ENCODE results near the gene OR5AN1.
"Not testable (repeated sequence)": the region's sequence is repeated elsewhere in the genome, so short reads cannot be mapped to it uniquely, and the experiment has no call there.

Gene OR5AN1, protein sequence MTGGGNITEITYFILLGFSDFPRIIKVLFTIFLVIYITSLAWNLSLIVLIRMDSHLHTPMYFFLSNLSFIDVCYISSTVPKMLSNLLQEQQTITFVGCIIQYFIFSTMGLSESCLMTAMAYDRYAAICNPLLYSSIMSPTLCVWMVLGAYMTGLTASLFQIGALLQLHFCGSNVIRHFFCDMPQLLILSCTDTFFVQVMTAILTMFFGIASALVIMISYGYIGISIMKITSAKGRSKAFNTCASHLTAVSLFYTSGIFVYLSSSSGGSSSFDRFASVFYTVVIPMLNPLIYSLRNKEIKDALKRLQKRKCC

DNA sequence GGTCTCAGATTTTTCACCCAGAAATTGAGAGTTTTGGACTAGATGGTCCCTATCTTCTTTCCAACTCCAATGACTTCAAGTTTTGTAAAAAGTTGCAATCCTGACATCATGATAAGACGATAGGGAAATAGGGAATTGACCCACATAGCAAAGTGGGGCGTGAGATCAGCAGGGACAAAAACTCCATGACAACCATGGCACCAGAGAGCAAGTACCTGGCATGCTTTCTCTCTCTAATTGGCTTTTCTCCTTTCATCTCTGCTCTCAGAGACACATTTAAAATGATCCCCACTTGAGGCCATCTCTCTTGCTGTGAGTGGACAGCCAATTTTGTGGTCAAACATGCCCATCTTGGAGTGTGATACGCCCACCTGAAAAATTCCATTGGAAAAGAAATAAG is at the start of gene OR5AN1:
Gene OR5AN1 (plus strand): TSS at position 301 of the 400 bp plus-strand sequence. CDS start 5,564 bp downstream, outside the sequence.
- no peak for DNase-seq (ENCODE audit: extremely low read depth, low read depth)
- H3K4me3 ChIP-seq (replicated peaks; ENCODE audit: low read depth, low read length), result no peak within 1 kb of the TSS
- TF ChIP-seq, protein P1, sequence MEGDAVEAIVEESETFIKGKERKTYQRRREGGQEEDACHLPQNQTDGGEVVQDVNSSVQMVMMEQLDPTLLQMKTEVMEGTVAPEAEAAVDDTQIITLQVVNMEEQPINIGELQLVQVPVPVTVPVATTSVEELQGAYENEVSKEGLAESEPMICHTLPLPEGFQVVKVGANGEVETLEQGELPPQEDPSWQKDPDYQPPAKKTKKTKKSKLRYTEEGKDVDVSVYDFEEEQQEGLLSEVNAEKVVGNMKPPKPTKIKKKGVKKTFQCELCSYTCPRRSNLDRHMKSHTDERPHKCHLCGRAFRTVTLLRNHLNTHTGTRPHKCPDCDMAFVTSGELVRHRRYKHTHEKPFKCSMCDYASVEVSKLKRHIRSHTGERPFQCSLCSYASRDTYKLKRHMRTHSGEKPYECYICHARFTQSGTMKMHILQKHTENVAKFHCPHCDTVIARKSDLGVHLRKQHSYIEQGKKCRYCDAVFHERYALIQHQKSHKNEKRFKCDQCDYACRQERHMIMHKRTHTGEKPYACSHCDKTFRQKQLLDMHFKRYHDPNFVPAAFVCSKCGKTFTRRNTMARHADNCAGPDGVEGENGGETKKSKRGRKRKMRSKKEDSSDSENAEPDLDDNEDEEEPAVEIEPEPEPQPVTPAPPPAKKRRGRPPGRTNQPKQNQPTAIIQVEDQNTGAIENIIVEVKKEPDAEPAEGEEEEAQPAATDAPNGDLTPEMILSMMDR (IDR thresholded peaks at IDR 0.05; ENCODE audit: low read depth, low read length, missing control alignments), result no peak

DNA sequence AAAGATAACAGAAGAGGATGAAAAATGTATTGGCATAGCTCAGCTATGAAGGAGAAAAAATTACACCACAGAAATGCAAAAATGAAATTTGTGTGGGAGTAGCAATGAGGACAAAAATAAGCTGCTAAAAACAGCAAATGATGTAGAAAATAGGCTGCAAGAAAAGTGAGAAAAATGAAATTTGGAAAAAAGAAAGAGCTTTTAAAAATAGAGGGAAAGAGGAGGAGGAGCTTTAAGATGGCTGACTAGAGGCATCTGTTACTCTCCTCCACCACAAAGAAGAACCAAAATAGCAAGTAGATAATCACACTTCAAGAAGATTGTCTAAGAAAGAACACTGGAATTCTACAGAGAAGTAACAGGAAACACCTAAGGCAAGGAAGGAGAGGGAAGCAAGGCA is 23.7 kb upstream of the OR5AN1 start:
- DNase-seq (ENCODE audit: extremely low read depth, low read depth), result no peak
- TF ChIP-seq, protein P1 (IDR thresholded peaks at IDR 0.05; ENCODE audit: low read depth, low read length, missing control alignments), result no peak
- no peak overlapping the region for H3K4me3 ChIP-seq (replicated peaks; ENCODE audit: low read depth, low read length)

DNA sequence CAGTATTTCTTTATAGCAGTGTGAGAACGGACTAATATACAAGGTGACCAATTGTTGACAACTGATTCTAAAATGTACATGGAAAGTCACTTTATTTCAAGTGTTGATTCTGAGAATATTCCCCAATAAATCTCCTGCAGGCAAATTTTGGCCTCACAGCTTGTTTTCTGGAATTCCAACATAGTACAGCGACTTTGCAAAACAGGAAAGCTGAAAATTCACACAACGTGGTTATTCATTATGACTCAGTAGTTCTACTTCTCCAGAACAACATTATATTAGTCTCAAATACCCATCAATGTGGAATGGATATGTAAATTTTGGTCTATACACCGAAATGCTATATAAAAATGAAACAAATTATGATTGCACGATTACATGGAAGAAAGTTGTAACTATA is 22.5 kb upstream of the OR5AN1 start:
- no peak for DNase-seq (ENCODE audit: extremely low read depth, low read depth)
- TF ChIP-seq, protein P1 (IDR thresholded peaks at IDR 0.05; ENCODE audit: low read depth, low read length, missing control alignments), result no peak
- no peak overlapping the region for H3K4me3 ChIP-seq (replicated peaks; ENCODE audit: low read depth, low read length)

DNA sequence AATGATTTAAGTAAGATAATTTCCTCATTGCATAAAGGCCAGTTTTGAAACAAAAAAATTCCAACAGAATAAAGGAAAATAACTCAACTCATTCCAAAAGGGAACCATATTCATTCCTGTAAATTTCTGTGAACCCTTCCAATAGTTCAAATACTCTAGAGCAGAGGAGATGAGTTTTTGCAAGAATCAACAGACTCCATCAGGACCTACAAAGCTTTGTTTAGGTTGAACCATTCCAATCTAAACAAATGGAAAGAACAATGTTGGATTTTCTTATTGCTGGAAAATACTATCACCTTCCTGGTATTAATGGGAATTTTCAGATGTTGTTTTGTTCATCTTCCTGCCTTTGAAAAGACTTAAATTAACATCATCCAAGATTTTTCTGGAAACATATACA is 21.8 kb upstream of the OR5AN1 start:
- TF ChIP-seq, protein P1 (IDR thresholded peaks at IDR 0.05; ENCODE audit: low read depth, low read length, missing control alignments), result no peak

DNA sequence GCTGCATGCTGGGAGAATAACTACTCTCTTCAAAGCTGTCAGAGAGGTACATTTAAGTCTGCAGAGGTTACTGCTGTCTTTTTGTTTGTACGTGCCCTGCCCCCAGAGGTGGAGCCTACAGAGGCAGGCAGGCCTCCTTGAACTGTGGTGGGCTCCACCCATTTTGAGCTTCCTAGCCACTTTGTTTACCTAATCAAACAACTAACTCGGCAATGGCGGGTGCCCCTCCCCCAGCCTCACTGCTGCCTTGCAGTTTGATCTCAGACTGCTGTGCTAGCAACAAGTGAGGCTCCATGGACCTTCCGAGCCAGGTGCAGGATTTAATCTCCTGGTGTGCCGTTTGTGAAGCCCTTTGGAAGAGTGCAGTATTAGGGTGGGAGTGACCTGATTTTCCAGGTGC is 9.0 kb upstream of the OR5AN1 start:
- not testable (repeated sequence) for DNase-seq (ENCODE audit: extremely low read depth, low read depth); H3K4me3 ChIP-seq (replicated peaks; ENCODE audit: low read depth, low read length)

More for the DNA sequence above, 21.8 kb upstream of the OR5AN1 start:
- H3K4me3 ChIP-seq (replicated peaks; ENCODE audit: low read depth, low read length), result no peak overlapping the region
- no peak for DNase-seq (ENCODE audit: extremely low read depth, low read depth)

DNA sequence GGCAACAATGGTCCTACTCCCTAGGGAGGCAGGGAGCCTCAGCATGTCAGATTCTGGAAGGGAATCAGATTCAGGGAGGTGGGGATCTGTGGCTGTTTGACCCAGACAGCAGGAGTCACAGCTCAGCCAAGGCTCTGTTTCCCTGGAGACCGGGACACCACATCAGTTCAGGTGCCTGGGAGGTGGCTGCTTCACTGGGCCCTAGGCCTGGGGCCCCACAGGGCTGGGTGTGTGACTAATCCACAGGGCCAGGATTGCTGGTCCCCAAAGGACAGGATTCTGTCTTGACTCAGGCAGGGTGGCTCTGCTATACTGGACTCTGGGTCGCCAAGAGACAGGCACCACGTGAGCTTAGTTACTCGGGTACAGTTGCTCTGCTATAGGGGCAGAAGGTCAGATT is 3.5 kb upstream of the OR5AN1 start:
- DNase-seq (ENCODE audit: extremely low read depth, low read depth), result no peak
- TF ChIP-seq, protein P1 (IDR thresholded peaks at IDR 0.05; ENCODE audit: low read depth, low read length, missing control alignments), result no peak
- no peak overlapping the region for H3K4me3 ChIP-seq (replicated peaks; ENCODE audit: low read depth, low read length)

DNA sequence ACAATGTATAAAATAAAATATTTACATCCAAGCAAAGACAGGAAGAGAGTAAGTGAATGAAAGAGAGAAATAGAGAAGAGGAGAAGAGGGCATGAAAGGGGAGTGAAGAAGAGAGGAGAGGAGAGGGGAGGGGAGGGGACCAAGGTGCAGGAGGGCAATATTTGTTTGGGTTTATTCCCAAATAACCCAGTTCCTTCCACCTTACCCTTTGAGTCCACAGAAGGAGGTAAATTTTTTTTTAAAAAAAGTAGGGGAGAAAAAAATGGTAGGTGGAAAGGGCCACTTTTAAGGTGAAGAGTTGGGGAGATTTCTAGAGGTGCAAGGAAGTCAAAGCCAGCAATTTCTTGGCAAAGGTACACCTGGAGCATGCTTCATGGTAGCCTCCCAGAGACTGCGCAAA is 2.1 kb upstream of the OR5AN1 start:
- no peak for DNase-seq (ENCODE audit: extremely low read depth, low read depth)
- TF ChIP-seq, protein P1 (IDR thresholded peaks at IDR 0.05; ENCODE audit: low read depth, low read length, missing control alignments), result no peak
- no peak overlapping the region for H3K4me3 ChIP-seq (replicated peaks; ENCODE audit: low read depth, low read length)
